NCI-H1436 (cell line): ENCODE results near the gene FOXO3.
"Not testable (repeated sequence)": the region's sequence is repeated elsewhere in the genome, so short reads cannot be mapped to it uniquely, and the experiment has no call there.

ENCODE experiments used
- DNase-seq: peaks from one replicate; lab custom pipeline; 2025; lab: John Stamatoyannopoulos, UW

The FOXO3 gene

GRCh38 chr6:108661430-108661829 lies 100.7 kb downstream of the FOXO3 start:
- DNase-seq, result no peak

- no peak for DNase-seq
Measured at GRCh38 chr6:108661982-108662381, 101.3 kb downstream of the FOXO3 start.

DNA sequence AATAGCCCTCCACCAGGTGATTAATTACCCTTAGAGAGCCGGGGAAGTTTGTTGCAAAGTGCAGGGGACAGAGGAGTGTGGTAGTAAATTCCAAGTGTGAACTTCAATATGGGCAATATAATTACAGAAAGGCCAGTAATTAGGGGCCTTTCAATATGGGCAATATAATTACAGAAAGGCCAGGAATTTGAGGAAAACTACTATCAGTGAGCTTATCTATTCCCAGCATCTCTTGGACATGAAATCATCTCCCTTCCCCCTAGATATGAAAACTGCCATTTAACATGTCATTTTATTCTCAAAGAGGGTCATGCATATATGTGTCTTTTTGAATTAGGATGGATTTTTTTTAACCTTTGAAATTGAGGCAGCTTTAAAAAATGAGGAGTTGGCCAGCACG lies 102.0 kb downstream of the FOXO3 start:
- DNase-seq, result no peak

GRCh38 chr6:108663494-108664064 lies 102.9 kb downstream of the FOXO3 start:
- not testable (repeated sequence) for DNase-seq

- no peak for DNase-seq
Measured at GRCh38 chr6:108665495-108666196, 104.9 kb downstream of the FOXO3 start.

GRCh38 chr6:108666656-108667260 lies 106.0 kb downstream of the FOXO3 start:
- DNase-seq, result no peak

DNA sequence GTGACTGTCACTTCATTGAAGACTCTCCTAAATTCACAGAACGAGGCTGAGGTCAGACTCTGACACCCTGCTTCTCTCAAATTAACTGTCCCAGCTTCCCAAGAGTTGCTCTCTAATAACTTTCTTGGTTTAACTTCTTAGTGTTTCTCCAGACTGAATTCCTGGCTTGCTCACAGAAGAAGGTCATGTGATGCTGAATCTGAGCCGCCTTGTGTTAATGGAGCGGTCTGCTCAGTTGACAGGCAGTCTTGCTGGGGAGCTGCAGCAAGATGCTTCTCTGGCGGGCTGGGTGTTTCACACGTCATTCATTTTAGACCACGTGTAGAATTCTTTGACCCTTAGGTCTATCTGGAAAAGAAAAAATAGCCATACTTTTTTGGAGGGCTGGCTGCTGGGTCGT lies 107.3 kb downstream of the FOXO3 start:
- no peak for DNase-seq

DNA sequence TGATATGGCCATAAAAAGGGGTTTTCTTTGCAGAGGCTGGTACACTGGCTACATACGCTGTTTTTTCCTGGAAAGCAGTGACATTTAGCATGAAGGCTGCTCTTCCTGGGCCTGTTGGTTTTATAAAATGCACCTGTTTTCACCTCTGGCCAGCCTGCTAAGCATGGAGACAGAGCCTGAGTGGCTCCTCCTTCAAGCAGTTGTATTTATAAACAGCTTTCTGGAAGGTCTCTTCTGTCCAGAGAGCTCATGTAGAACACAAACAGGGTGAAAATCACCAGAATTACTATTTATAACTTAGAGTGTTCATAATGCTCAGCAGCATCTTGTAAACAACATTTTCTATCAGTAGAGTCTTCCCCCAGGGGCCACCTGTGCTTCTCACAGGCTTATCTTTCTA lies 109.0 kb downstream of the FOXO3 start:
- DNase-seq, result no peak

DNA sequence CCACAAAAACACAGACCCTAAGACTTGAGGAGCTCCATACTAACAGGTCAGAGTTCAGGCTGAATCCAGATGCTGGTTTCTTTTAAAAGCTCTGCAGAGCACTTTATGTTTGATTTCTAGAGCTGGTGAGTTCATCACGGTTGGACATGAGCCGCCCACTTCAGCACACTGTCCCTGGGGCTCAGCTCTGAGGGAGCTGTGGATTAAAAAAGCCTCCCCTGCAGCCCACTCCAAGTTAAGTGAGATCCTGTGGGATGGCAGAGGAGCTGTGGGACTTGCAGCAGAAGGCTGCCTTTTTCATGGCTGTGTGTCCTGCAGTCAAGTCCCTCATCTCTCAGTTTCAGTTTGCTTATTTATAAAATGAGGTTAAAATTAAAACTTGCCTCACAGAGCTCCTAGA lies 110.5 kb downstream of the FOXO3 start:
- no peak for DNase-seq

DNA sequence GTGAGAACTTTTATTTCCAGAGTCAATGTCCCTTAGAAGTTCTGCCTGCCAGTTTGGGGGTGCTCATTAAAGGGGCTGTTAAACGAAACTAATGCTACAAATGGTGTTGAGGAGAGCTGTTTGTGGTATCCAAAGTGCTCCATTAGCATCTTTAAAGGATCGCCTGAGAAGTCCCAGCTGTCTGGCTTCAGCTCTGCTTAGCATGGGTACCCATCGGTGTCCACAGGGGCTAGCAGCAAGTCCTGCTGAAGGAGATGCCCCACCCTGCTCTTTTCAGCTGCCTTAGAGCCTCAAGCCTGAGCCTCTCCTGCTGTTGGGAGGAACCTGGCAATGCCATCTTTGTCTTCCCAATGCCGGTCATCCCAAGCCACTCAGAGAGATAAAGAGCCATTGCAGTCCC lies 111.1 kb downstream of the FOXO3 start:
- no peak for DNase-seq

DNA sequence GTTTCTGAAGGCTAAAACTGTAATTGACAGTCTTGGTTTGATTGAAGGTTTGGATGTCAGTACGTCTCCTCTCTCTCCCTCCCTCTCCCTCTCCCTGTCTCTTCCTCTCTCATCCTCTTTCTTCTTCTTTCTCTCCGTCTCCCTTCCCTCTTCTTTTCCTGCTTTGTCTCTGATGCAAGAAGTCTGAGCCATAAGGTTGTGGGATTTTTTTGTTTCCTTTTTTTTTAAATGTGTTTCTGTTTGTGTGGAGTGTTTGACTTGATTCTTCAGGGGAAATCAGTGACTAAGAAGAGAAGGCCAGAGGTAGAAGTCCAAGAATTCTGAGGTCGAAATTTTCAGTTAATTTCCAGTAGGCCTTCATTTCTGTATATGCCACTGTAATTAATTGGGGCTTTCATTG lies 111.9 kb downstream of the FOXO3 start:
- DNase-seq, result no peak

GRCh38 chr6:108673153-108673552 lies 112.4 kb downstream of the FOXO3 start:
- no peak for DNase-seq

GRCh38 chr6:108673602-108674001 lies 112.9 kb downstream of the FOXO3 start:
- DNase-seq, result no peak

GRCh38 chr6:108675226-108676200 lies 114.8 kb downstream of the FOXO3 start:
- DNase-seq, result no peak

DNA sequence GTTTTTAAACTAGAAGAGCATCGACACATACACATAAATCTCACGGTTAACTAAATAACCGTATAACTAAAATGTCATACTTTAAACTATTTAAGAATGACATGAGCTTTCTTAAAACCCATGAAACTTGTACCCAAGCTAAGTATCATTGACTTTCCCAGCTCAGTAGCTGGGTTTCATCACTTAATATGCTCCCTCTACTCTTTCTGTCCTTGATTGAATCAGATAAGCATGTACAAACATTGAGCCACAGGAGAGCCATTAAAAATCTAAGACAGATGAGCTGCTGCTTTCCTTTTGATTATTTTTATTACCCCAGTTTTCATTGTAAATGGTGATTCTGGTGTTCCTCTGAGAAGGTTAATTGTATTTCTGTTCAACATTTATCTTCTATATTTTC lies 115.8 kb downstream of the FOXO3 start:
- DNase-seq, result no peak

- peak; percentile 25 for DNase-seq
Measured at GRCh38 chr6:108677357-108677756, 116.6 kb downstream of the FOXO3 start.

DNA sequence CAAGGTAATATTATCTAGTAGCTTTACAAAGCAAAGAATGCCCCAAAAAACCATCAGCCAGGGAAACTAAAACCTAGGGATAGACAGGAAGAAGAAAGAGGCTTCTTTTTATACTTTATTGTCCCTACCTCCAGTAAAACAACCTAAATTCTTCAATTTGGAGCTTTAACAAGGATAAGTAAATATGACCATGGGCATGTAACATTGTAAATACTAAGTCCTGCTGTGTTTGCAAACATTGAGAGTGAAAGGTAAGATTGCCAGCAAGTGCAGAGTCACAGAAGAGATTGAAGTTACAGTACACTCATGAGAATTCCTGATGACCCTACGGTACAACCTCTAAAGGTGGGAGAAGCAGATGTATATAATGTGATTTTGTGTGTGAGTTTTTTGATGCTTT lies 117.2 kb downstream of the FOXO3 start:
- no peak for DNase-seq

DNA sequence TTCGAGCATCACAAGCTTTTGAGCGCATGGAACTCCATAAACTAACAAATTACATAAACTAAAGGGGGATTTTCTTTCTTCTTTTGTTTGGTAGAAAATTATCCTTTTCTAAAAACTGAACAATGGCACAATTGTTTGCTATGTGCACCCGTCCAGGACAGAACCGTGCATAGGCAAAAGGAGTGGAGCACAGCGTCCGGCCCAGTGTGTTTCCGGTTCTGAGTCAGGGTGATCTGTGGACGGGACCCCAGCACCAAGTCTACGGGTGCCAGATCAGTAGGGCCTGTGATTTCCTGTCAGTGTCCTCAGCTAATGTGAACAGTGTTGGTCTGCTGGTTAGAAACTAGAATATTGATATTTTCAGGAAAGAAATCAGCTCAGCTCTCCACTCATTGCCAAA lies 119.6 kb downstream of the FOXO3 start:
- not testable (repeated sequence) for DNase-seq

GRCh38 chr6:108681721-108682120 lies 121.0 kb downstream of the FOXO3 start:
- not testable (repeated sequence) for DNase-seq

DNA sequence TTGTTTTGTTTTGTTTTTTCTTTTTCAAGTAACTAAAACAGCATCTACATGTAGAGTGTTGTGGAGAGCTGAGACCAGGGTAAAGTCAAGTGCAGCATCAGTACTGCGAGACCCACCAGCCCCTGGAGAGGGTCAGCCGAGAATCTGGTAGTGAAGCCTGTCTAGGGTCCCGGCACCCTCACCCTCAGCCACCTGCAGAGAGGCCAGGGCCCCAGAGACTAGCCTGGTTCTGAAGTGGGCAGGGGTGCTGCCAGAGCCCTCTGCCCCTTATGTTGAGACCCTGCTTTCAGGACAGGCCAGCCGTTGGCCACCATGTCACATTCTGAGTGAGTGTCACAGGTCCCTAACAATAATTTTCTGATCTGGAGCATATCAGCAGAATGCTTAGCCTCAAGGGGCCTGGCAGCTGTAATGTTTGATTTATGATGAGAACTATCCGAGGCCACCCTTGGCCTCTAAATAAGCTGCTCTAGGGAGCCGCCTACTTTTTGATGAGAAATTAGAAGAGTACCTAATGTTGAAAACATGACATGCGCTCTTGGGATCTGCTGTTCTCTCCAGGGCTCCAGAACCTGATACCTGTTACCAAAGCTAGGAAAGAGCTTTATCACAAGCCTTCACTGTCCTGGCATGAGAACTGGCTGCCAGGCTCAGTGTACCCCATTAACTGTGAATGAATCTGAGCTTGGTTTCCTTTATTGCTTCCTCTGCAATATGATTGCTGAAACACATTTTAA lies 121.8 kb downstream of the FOXO3 start:
- not testable (repeated sequence) for DNase-seq

DNA sequence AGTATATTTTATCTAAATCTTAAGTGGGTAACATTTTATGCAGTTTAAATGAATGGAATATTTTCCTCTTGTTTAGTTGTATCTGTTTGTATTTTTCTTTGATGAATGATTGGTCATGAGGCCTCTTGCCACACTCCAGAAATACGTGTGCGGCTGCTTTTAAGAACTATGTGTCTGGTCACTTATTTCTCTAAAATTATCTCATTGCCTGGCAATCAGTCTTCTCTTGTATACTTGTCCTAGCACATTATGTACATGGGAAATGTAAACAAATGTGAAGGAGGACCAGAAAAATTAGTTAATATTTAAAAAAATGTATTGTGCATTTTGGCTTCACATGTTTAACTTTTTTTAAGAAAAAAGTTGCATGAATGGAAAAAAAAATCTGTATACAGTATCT lies 123.3 kb downstream of the FOXO3 start:
- not testable (repeated sequence) for DNase-seq
